A549 (cell line): ENCODE results near the gene ERGIC2. TPM values are rescaled to one million over a fixed set of nuclear protein-coding genes. Genes with fewer than 3 reads are reported as not detected.

Experiments
- ATAC-seq, 2 experiments: fragments of 200-7000 bp in 1 of 2; fragments of >200 bp in 1 of 2; cut with Nextera tagmentation in 1 of 2; cut with Tn5 transposase in 1 of 2; 3 replicates each; pipeline versions ENCODE4 v1.8.0 to v1.9.1; 2018 to 2020; ENCODE audit warnings: mild to moderate bottlenecking in 1 of 2, moderate library complexity in 1 of 2
- CTCF ChIA-PET: fragments of 300-600 bp; sonication (Branson Sonifier 250); formaldehyde crosslinking; extraction: SDS; loops from one replicate; lab custom pipeline; 2021; ENCODE audit warnings: antibody characterized with exemption, inconsistent platforms; lab: Yijun Ruan, JAX
- POLR2A ChIA-PET: fragments of 350-600 bp; formaldehyde crosslinking; extraction: SDS; loops from one replicate; lab custom pipeline; 2021; ENCODE audit warnings: antibody characterized with exemption, inconsistent platforms; lab: Yijun Ruan, JAX
- DNase-seq, 2 experiments: peaks; one replicate each; pipeline versions ENCODE4 v3.0.0 to v3.0.0-alpha.2; 2011 to 2016; ENCODE audit warnings: low read depth in 1 of 2, low spot score in 1 of 2
- FAIRE-seq: peaks from 2 replicates; lab custom pipeline; 2011; peaks lifted over from hg19 to GRCh38; lab: Jason Lieb, UNC
- H3K27ac ChIP-seq, 2 experiments: fragments of >200 bp; sonication (Bioruptor Twin); formaldehyde crosslinking; 3 replicates each; pipeline ENCODE4 v1.5.1; 2016 to 2017
- H3K4me1 ChIP-seq: fragments of >200 bp; sonication (Bioruptor Twin); formaldehyde crosslinking; 3 replicates; pipeline ENCODE4 v1.6.1; 2016
- H3K4me2 ChIP-seq: fragments of >200 bp; sonication (Bioruptor Twin); formaldehyde crosslinking; 3 replicates; pipeline ENCODE4 v1.6.1; 2016
- H3K4me3 ChIP-seq: fragments of >200 bp; sonication (Bioruptor Twin); formaldehyde crosslinking; 3 replicates; pipeline ENCODE4 v1.5.1; 2016
- H3K9me3 ChIP-seq: fragments of >200 bp; sonication (Bioruptor Twin); formaldehyde crosslinking; 3 replicates; pipeline ENCODE4 v1.6.1; 2016
- CEBPB ChIP-seq, 2 experiments: fragments of >200 bp in 1 of 2; sonication (Bioruptor Twin) in 1 of 2; formaldehyde crosslinking in 1 of 2; IDR thresholded peaks; 2 replicates each; pipeline ENCODE4 v1.6.1; 2012 to 2016
- CHD2 ChIP-seq: fragments of 150-350 bp; IDR thresholded peaks from 2 replicates; pipeline ENCODE4 v1.6.1; 2014; ENCODE audit warnings: low read length; ENCODE audit not compliant: partially characterized antibody
- EP300 ChIP-seq, 2 experiments: fragments of >200 bp; sonication (Bioruptor Twin); formaldehyde crosslinking; IDR thresholded peaks; 2 replicates in 1 of 2; 3 replicates in 1 of 2; pipeline ENCODE4 v1.6.1; 2016 to 2017
- FOSB ChIP-seq: fragments of 250-450 bp; sonication (Bioruptor Pico); IDR thresholded peaks from 2 replicates; pipeline ENCODE4 v1.5.0; 2020; ENCODE audit warnings: mild to moderate bottlenecking, moderate library complexity
- GATA3 ChIP-seq: IDR thresholded peaks from 2 replicates; pipeline ENCODE4 v1.6.1; 2012; ENCODE audit warnings: borderline replicate concordance
- KDM5A ChIP-seq: fragments of 200-600 bp; sonication (generic); IDR thresholded peaks from 2 replicates; pipeline ENCODE4 v1.6.1; 2016; ENCODE audit warnings: antibody characterized with exemption, mild to moderate bottlenecking
- MAZ ChIP-seq: fragments of 150-350 bp; IDR thresholded peaks from 2 replicates; pipeline ENCODE4 v1.6.1; 2014; ENCODE audit warnings: antibody characterized with exemption, low read depth, low read length, borderline replicate concordance
- RNF2 ChIP-seq: fragments of 200-600 bp; sonication (generic); IDR thresholded peaks from 2 replicates; pipeline ENCODE4 v1.6.1; 2016; ENCODE audit warnings: low read depth, mild to moderate bottlenecking, antibody characterized with exemption, moderate library complexity, borderline replicate concordance
- TP53 ChIP-seq: fragments of 250-450 bp; sonication (Bioruptor Pico); IDR thresholded peaks from 2 replicates; pipeline ENCODE4 v1.5.0; 2021; ENCODE audit warnings: mild to moderate bottlenecking, moderate library complexity
- ZFP36 ChIP-seq: fragments of 450-650 bp; IDR thresholded peaks from 2 replicates; pipeline ENCODE4 v1.6.1; 2014; ENCODE audit warnings: borderline replicate concordance; ENCODE audit not compliant: partially characterized antibody
- WGBS: methylation state at CpG from one replicate; pipeline ENCODE4 v1.1.6; 2017; ENCODE audit errors: missing lambda C conversion rate; 5-methylcytosine and 5-hydroxymethylcytosine counted together
- polyA plus RNA-seq, 4 experiments: library from polyadenylated mRNA; depleted of rRNA in 3 of 4; stranded (reverse); fragments of >200 nt; fragmentation: RNase III in 1 of 4; extraction: RNeasy Plus Mini Kit Qiagen cat#74134 plus additional on column Dnase treatment in 1 of 4; gene quantifications; 2 replicates in 3 of 4; 3 replicates in 1 of 4; pipeline ENCODE4 v1.2.3, GENCODE V29; 2011 to 2017
- TF ChIP-seq, protein P1 (sequence below): fragments of 150-350 bp; IDR thresholded peaks from 2 replicates; pipeline ENCODE4 v1.6.1; 2014; ENCODE audit warnings: low read depth, mild to moderate bottlenecking, low read length
- TF ChIP-seq, protein P2 (sequence below): IDR thresholded peaks from 2 replicates; pipeline ENCODE4 v1.6.1; 2012
- TF ChIP-seq, protein P3 (sequence below): IDR thresholded peaks from 2 replicates; pipeline ENCODE4 v1.6.1; 2012; ENCODE audit warnings: low read depth, borderline replicate concordance
- TF ChIP-seq, protein P4 (sequence below): fragments of 250-450 bp; sonication (Bioruptor Pico); IDR thresholded peaks from 2 replicates; pipeline ENCODE4 v1.5.0; 2020; ENCODE audit warnings: low read depth, mild to moderate bottlenecking, moderate library complexity
- TF ChIP-seq, protein P5 (sequence below): fragments of >200 bp; sonication (Bioruptor Twin); formaldehyde crosslinking; IDR thresholded peaks from 3 replicates; pipeline ENCODE4 v1.5.1; 2016

The ERGIC2 gene
- polyA plus RNA-seq, 2 of the 4 experiments (the other 2 are of a cell fraction) = 69.3 to 94.1 TPM

DNA sequence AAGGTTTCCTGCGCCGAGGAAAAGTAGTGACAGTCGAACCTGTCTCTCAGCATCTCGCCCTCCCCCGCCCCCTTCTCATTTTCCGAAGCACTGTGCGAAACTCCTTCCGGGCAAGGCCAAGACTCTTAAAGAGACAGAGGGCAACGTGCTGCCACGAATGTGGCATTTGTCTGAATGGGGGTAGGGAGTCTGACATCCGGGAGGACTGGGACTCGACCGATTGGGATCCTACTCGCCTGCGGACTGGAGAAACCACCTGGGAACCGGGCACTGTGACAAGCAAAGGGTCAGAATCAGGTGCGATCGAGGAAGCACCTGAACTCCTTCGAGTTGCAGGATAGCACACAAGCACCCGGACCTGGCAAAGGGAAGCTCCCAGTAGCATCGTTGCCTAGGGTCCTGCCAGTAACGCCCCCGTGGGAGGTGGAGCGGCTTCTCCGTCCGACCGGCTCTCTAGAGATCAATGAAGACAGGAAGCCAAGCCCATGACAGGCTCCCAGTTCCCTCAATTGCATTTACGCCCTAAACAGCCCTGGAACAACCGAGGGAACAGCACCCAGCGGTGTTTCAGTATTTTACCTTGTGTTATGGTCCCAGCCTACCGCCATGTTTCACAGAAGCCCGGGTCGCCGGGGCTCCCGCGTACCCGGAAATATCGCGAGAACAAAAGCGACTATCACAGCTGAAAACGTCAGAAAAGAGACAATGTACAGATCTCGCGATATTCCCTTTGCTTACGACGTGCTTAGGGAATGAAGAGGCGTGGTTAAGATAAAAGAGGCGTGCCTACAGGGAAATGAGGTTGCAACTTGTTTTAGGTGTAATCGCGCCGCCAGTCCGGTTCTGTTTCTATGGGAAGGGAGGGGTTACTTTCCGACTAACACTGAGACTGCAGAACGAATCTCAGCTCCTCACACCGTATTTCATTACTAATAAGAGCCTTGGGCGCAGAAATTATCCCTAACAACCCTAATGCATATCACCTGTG, at the start of gene ERGIC2 (continued):
- TF ChIP-seq GATA3 = peak; percentile 84; the same call in 1 of the 2 replicates
- TF ChIP-seq, all 56 proteins: peak for 11

DNA sequence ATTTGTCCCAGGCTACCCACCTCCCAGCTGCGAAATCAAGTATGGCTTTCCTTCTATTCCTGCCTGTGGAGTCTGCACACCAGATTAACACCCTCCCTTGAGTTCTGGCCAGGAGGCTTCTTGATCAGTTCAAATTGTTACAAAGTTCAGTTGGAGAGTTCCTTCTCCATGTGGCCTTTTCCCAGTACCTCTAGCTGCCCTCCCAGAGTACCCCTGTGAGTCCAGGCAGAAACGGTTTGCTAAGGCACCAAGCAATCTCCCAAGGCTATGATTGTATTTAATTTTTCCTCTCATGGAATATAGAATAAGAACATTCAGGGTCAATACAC, 49.7 kb upstream of the ERGIC2 start:
- ATAC-seq (no peak), DNase-seq (no peak), FAIRE-seq (no peak)
- Histone ChIP-seq H3K9me3 (no peaks in the 10 kb centered on the region), H3K4me3 (no peak overlapping the region), H3K4me2 (no peak overlapping the region), H3K4me1 (no peaks in the 10 kb centered on the region), H3K27ac (no peak overlapping the region)
- WGBS = 3% methylated on average over 2 of the region's 2 CpGs
- TF ChIP-seq TP53 (no peak), CHD2 (no peak), CEBPB (IDR thresholded peaks at IDR 0.05) (no peak), EP300 (IDR thresholded peaks at IDR 0.05) (no peak), KDM5A (no peak), ZFP36 (no peak), RNF2 (no peak), MAZ (no peak)
- TF ChIP-seq, protein P1, sequence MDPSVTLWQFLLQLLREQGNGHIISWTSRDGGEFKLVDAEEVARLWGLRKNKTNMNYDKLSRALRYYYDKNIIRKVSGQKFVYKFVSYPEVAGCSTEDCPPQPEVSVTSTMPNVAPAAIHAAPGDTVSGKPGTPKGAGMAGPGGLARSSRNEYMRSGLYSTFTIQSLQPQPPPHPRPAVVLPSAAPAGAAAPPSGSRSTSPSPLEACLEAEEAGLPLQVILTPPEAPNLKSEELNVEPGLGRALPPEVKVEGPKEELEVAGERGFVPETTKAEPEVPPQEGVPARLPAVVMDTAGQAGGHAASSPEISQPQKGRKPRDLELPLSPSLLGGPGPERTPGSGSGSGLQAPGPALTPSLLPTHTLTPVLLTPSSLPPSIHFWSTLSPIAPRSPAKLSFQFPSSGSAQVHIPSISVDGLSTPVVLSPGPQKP = no peak
- TF ChIP-seq, protein P2, sequence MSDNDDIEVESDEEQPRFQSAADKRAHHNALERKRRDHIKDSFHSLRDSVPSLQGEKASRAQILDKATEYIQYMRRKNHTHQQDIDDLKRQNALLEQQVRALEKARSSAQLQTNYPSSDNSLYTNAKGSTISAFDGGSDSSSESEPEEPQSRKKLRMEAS = no peak
- TF ChIP-seq, protein P3, sequence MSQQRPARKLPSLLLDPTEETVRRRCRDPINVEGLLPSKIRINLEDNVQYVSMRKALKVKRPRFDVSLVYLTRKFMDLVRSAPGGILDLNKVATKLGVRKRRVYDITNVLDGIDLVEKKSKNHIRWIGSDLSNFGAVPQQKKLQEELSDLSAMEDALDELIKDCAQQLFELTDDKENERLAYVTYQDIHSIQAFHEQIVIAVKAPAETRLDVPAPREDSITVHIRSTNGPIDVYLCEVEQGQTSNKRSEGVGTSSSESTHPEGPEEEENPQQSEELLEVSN = no peak
- POLR2A ChIA-PET = no interaction called here
- CTCF ChIA-PET = no interaction called here

DNA sequence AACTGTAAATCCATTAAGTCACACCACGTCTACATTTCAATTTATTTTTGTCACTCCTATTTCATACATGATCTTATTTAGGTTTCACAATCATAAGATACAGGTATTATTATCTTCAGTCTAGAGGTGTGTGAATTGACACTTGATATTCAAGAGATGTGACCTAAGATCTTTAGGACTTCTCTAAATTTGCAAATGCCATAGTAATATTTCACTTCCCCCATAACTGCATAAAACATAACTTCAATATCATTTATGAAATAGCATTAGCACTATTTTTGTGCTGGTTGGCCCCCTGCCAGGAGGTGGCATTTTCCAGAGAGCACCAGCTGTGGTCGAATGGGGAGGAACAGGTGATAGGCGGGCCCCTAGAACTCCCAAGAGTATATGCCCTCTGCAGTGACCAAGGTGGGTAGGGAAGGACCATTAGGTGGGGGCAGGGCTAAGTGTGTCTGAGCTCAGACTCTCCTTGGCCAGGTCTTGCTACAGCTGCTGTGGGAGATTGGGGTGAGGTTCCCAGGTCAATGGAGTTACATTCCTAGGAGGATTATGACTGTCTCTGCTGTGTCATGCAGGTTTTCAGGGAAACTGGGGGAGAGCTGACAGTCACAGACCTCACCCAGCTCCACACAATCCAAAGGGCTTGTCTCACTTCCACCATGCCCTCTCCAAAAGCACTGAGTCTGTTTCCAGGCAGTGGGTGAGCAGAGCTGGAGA, 49.2 kb upstream of the ERGIC2 start:
- DNase-seq = no peak
- H3K27ac ChIP-seq = no peak overlapping the region
- ATAC-seq = no peak
- CTCF ChIA-PET = no interaction called here
- H3K9me3 ChIP-seq = no peaks in the 10 kb centered on the region
- TF ChIP-seq, protein P4, sequence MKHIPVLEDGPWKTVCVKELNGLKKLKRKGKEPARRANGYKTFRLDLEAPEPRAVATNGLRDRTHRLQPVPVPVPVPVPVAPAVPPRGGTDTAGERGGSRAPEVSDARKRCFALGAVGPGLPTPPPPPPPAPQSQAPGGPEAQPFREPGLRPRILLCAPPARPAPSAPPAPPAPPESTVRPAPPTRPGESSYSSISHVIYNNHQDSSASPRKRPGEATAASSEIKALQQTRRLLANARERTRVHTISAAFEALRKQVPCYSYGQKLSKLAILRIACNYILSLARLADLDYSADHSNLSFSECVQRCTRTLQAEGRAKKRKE = no peak
- TF ChIP-seq, protein P5, sequence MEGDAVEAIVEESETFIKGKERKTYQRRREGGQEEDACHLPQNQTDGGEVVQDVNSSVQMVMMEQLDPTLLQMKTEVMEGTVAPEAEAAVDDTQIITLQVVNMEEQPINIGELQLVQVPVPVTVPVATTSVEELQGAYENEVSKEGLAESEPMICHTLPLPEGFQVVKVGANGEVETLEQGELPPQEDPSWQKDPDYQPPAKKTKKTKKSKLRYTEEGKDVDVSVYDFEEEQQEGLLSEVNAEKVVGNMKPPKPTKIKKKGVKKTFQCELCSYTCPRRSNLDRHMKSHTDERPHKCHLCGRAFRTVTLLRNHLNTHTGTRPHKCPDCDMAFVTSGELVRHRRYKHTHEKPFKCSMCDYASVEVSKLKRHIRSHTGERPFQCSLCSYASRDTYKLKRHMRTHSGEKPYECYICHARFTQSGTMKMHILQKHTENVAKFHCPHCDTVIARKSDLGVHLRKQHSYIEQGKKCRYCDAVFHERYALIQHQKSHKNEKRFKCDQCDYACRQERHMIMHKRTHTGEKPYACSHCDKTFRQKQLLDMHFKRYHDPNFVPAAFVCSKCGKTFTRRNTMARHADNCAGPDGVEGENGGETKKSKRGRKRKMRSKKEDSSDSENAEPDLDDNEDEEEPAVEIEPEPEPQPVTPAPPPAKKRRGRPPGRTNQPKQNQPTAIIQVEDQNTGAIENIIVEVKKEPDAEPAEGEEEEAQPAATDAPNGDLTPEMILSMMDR = no peak
- TF ChIP-seq EP300 (IDR thresholded peaks at IDR 0.05) (no peak), FOSB (CRISPR knock-in tag) (no peak)
- TF ChIP-seq, all 56 proteins: peak for 0
- POLR2A ChIA-PET = no interaction called here
- H3K4me3 ChIP-seq = no peak overlapping the region
- H3K4me2 ChIP-seq = no peak overlapping the region
- H3K4me1 ChIP-seq = no peaks in the 10 kb centered on the region
- under 1% methylated on average over 3 of the region's 3 CpGs for WGBS
- no peak for FAIRE-seq
